GM12878 (cell line): Measurements from ENCODE around the gene ATG4A.

ENCODE experiments used
- CTCF ChIP-seq, 3 experiments: IDR thresholded peaks in 2 of 3; conservative IDR thresholded peaks in 1 of 3; 2 replicates each; pipeline ENCODE4 v1.5.1; 2011; ENCODE audit warnings: low read depth in 3 of 3, low read length in 3 of 3, mild to moderate bottlenecking in 3 of 3, control low read depth in 2 of 3, moderate library complexity in 2 of 3, inconsistent platforms in 1 of 3, mixed read lengths in 1 of 3; ENCODE audit not compliant: control insufficient read depth in 2 of 3, insufficient read depth in 1 of 3; ENCODE audit errors: extremely low read depth in 1 of 3
- ELK1 ChIP-seq: IDR thresholded peaks from 2 replicates; pipeline ENCODE4 v1.6.1; 2012; ENCODE audit warnings: low read depth, low read length, improper control_type of control experiment
- IKZF1 ChIP-seq: fragments of 450-650 bp; conservative IDR thresholded peaks from 2 replicates; pipeline ENCODE4 v1.6.1; 2017; ENCODE audit warnings: antibody characterized with exemption, mild to moderate bottlenecking
- MAX ChIP-seq: IDR thresholded peaks from 2 replicates; pipeline ENCODE4 v1.6.1; 2012; ENCODE audit warnings: low read depth, low read length, improper control_type of control experiment
- MEF2A ChIP-seq: IDR thresholded peaks from 2 replicates; pipeline ENCODE4 v1.6.1; 2011; ENCODE audit warnings: low read depth, mild to moderate bottlenecking, low read length, moderate library complexity; ENCODE audit not compliant: insufficient read depth
- POLR2AphosphoS2 ChIP-seq: IDR thresholded peaks from 2 replicates; pipeline ENCODE4 v1.6.1; 2011; ENCODE audit warnings: low read depth, mild to moderate bottlenecking, low read length, improper control_type of control experiment, moderate library complexity
- RCOR1 ChIP-seq: conservative IDR thresholded peaks from 2 replicates; pipeline ENCODE4 v1.6.1; 2012; ENCODE audit warnings: low read depth, low read length, improper control_type of control experiment
- SP1 ChIP-seq: IDR thresholded peaks from one replicate; pipeline ENCODE4 v1.6.1; 2011; ENCODE audit warnings: low read depth, low read length
- TCF12 ChIP-seq: IDR thresholded peaks from 2 replicates; pipeline ENCODE4 v1.6.1; 2011; ENCODE audit warnings: low read depth, mild to moderate bottlenecking, low read length
- YBX1 ChIP-seq: fragments of 450-650 bp; IDR thresholded peaks from 2 replicates; pipeline ENCODE4 v1.6.1; 2016; ENCODE audit warnings: antibody characterized with exemption

- TF ChIP-seq MAX (no peak), ELK1 (no peak), CTCF (IDR thresholded peaks at IDR 0.05 in 2 of 3, conservative IDR thresholded peaks at IDR 0.05 in 1 of 3; ENCODE audit: control insufficient read depth in 2 of 3, extremely low read depth in 1 of 3, insufficient read depth in 1 of 3, low read depth in 3 of 3, low read length in 3 of 3) (no peak), YBX1 (no peak), TCF12 (no peak), RCOR1 (no peak), SP1 (no peak), POLR2AphosphoS2 (no peak), IKZF1 (no peak), MEF2A (no peak)
Measured at GRCh38 chrX:108071578-108071977, 20.0 kb upstream of the ATG4A start.
